B cell (primary cell): ENCODE measurements around the gene DIS3L2. TPM values are rescaled to one million over a fixed set of nuclear protein-coding genes. Genes with fewer than 3 reads are reported as not detected.

Experiments
- ATAC-seq: fragments of 200-7000 bp; cut with Tn5 transposase; one replicate; pipeline ENCODE4 v1.10.0; 2021; ENCODE audit warnings: low read depth, mild to moderate bottlenecking, moderate number of reproducible peaks, moderate library complexity
- CTCF ChIA-PET: fragments of 350-600 bp; sonication (Branson Sonifier 250); formaldehyde crosslinking; loops from one replicate; lab custom pipeline; 2021; ENCODE audit warnings: antibody characterized with exemption, inconsistent platforms; lab: Charles Lee
- POLR2A ChIA-PET: fragments of 350-600 bp; sonication (Branson Sonifier 250); formaldehyde crosslinking; loops from one replicate; lab custom pipeline; 2021; ENCODE audit warnings: antibody characterized with exemption; lab: Charles Lee
- DNase-seq: peaks from one replicate; pipeline ENCODE4 v3.0.0; 2013
- H2AFZ ChIP-seq: 2 replicates; pipeline ENCODE4 v1.6.1; 2012; ENCODE audit warnings: mild to moderate bottlenecking, low read depth, low read length; ENCODE audit not compliant: insufficient read depth, poor library complexity, severe bottlenecking
- H3K27ac ChIP-seq, 2 donors: 1 replicate in 1 of 2; 2 replicates in 1 of 2; pipeline ENCODE4 v1.5.1; 2012 to 2013; ENCODE audit warnings: low read length in 2 of 2, mild to moderate bottlenecking in 2 of 2, moderate library complexity in 1 of 2
- H3K27me3 ChIP-seq, 4 experiments: fragments of 200-600 bp in 1 of 4; sonication (generic) in 1 of 4; replicated peaks in 1 of 4; 1 replicate in 2 of 4; 2 replicates in 2 of 4; pipeline versions ENCODE4 v1.6.1 to v1.7.0; 2013 to 2016; ENCODE audit warnings: low read length in 3 of 4, mild to moderate bottlenecking in 2 of 4, mixed read lengths in 1 of 4, moderate library complexity in 1 of 4; ENCODE audit not compliant: insufficient read depth in 4 of 4, control insufficient read depth in 3 of 4; ENCODE audit errors: control extremely low read depth in 1 of 4
- H3K36me3 ChIP-seq, 2 experiments: replicated peaks in 1 of 2; 1 replicate in 1 of 2; 2 replicates in 1 of 2; pipeline versions ENCODE4 v1.6.1 to v1.7.1; 2013; ENCODE audit warnings: low read length in 1 of 2; ENCODE audit not compliant: insufficient read depth in 2 of 2, control insufficient read depth in 1 of 2; ENCODE audit errors: control extremely low read depth in 1 of 2, extremely low read depth in 1 of 2
- H3K4me1 ChIP-seq, 2 donors: fragments of 200-600 bp in 1 of 2; sonication (generic) in 1 of 2; 1 replicate in 1 of 2; 2 replicates in 1 of 2; pipeline versions ENCODE4 v1.5.1 to v1.6.1; 2013 to 2017; ENCODE audit warnings: low read length in 2 of 2; ENCODE audit not compliant: control insufficient read depth in 2 of 2, insufficient read depth in 2 of 2
- H3K4me2 ChIP-seq: replicated peaks from 2 replicates; pipeline ENCODE3; 2012; ENCODE audit warnings: mild to moderate bottlenecking, low read depth, low read length; ENCODE audit not compliant: poor library complexity, severe bottlenecking
- H3K4me3 ChIP-seq, 5 experiments: fragments of 200-600 bp in 1 of 5; sonication (generic) in 1 of 5; 1 replicate in 3 of 5; 2 replicates in 2 of 5; pipeline versions ENCODE4 v1.5.1 to v1.7.0; 2011 to 2016; ENCODE audit warnings: low read length in 4 of 5, mild to moderate bottlenecking in 4 of 5, low read depth in 2 of 5, control low read depth in 1 of 5, moderate library complexity in 1 of 5; ENCODE audit not compliant: insufficient read depth in 1 of 5; ENCODE audit errors: control extremely low read depth in 1 of 5, extremely low read depth in 1 of 5
- H3K79me2 ChIP-seq: fragments of 200-600 bp; sonication (generic); one replicate; pipeline ENCODE4 v1.6.0; 2016; ENCODE audit warnings: low read length; ENCODE audit not compliant: control insufficient read depth, insufficient read depth
- H3K9ac ChIP-seq: fragments of 200-600 bp; sonication (generic); 2 replicates; pipeline ENCODE4 v1.6.1; 2017; ENCODE audit warnings: mild to moderate bottlenecking, low read length, moderate library complexity
- H3K9me3 ChIP-seq, 3 donors: one replicate each; pipeline versions ENCODE4 v1.6.1 to v1.7.1; 2013; ENCODE audit warnings: low read length in 2 of 3; ENCODE audit not compliant: control insufficient read depth in 2 of 3, insufficient read depth in 1 of 3; ENCODE audit errors: control extremely low read depth in 1 of 3
- H4K20me1 ChIP-seq: 2 replicates; pipeline ENCODE4 v1.6.0; 2012; ENCODE audit warnings: mild to moderate bottlenecking, low read length; ENCODE audit not compliant: insufficient read depth, control insufficient read depth, poor library complexity, severe bottlenecking
- H3K27ac Mint-ChIP-seq: one replicate; pipeline ENCODE4 v1.8.0; 2021; ENCODE audit warnings: mixed read lengths
- H3K27me3 Mint-ChIP-seq: one replicate; pipeline ENCODE4 v1.8.0; 2021; ENCODE audit warnings: mixed read lengths
- H3K4me1 Mint-ChIP-seq: one replicate; pipeline ENCODE4 v1.8.0; 2021; ENCODE audit warnings: mixed read lengths
- H3K4me3 Mint-ChIP-seq: one replicate; pipeline ENCODE4 v1.8.0; 2021; ENCODE audit warnings: mixed read lengths
- H3K9me3 Mint-ChIP-seq: one replicate; pipeline ENCODE4 v1.8.0; 2022; ENCODE audit warnings: mixed read lengths; ENCODE audit not compliant: insufficient read depth
- EZH2 ChIP-seq: IDR thresholded peaks from 2 replicates; pipeline ENCODE4 v1.6.1; 2012; ENCODE audit warnings: borderline replicate concordance, low read depth, mild to moderate bottlenecking, moderate library complexity, low read length; ENCODE audit not compliant: insufficient read depth, poor library complexity, severe bottlenecking
- WGBS: methylation state at CpG from one replicate; pipeline ENCODE4 v1.1.5; 2013; ENCODE audit warnings: missing lambda C conversion rate; ENCODE audit not compliant: insufficient coverage; 5-methylcytosine and 5-hydroxymethylcytosine counted together
- intact Hi-C: fragments of 100-400 bp; cut with micrococcal nuclease; formaldehyde crosslinking; loops from one replicate; pipeline ENCODE4 v1.10.0; 2022
- polyA plus RNA-seq: library from polyadenylated mRNA; depleted of rRNA; stranded (reverse); fragments of >200 nt; gene quantifications from 2 replicates; pipeline ENCODE4 v1.2.3, GENCODE V29; 2012
- total RNA-seq, 2 donors: library from RNA; stranded (reverse); fragments of 120-200 nt in 1 of 2; gene quantifications; 1 replicate in 1 of 2; 2 replicates in 1 of 2; pipeline versions ENCODE4 v1.2.3 to v1.2.4, GENCODE V29; 2013 to 2022
- TF ChIP-seq, protein P1 (sequence below): fragments of 200-600 bp; IDR thresholded peaks from one replicate; pipeline ENCODE4 v1.8.0; 2022; ENCODE audit warnings: antibody characterized with exemption, mild to moderate bottlenecking

Gene DIS3L2
- total and polyA plus RNA-seq, 2 donors (not counting 1 experiment from before 2014, with no cell fraction given): 34.5 to 70.1 TPM

DNA sequence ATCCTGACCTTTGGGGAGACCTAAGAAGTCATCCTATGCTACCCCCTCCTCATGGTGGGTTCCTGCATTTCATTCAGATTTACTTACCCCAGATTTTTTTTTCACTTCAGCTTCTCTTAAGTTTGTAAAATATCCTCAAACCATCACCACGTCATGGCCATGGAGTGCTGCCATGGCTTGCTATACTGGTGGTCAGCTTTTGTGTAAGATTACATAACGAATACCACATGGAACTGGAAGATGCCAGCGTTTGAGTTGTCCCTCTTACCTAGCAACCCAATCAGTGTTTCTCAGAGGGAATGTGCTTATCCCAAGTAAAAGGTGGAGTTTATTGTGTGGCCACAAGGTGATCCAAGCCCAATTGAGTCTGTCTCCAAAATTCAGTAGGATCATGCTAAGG is 268.4 kb downstream of the DIS3L2 start:
- no peak overlapping the region for H3K4me2 ChIP-seq
- H3K27me3 ChIP-seq: no peaks in the 10 kb centered on the region
- Mint-ChIP-seq H3K27me3 (no peaks in the 10 kb centered on the region), H3K4me1 (no peaks in the 10 kb centered on the region), H3K27ac (no peak overlapping the region), H3K9me3 (no peaks in the 10 kb centered on the region), H3K4me3 (no peak overlapping the region)
- H4K20me1 ChIP-seq: no peaks in the 10 kb centered on the region
- WGBS: 80% methylated on average over 1 of the region's 3 CpGs
- no peak for ATAC-seq
- TF ChIP-seq, protein P1, sequence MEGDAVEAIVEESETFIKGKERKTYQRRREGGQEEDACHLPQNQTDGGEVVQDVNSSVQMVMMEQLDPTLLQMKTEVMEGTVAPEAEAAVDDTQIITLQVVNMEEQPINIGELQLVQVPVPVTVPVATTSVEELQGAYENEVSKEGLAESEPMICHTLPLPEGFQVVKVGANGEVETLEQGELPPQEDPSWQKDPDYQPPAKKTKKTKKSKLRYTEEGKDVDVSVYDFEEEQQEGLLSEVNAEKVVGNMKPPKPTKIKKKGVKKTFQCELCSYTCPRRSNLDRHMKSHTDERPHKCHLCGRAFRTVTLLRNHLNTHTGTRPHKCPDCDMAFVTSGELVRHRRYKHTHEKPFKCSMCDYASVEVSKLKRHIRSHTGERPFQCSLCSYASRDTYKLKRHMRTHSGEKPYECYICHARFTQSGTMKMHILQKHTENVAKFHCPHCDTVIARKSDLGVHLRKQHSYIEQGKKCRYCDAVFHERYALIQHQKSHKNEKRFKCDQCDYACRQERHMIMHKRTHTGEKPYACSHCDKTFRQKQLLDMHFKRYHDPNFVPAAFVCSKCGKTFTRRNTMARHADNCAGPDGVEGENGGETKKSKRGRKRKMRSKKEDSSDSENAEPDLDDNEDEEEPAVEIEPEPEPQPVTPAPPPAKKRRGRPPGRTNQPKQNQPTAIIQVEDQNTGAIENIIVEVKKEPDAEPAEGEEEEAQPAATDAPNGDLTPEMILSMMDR: no peak
- no peak for TF ChIP-seq EZH2
- no peak for DNase-seq
- H3K27ac ChIP-seq: no peak overlapping the region
- CTCF ChIA-PET: interaction anchor here (0.6 kb wide), 1 partner anchor 9 kb away, joined by 3 read pairs; no protein-coding TSS in a partner anchor
- POLR2A ChIA-PET: no interaction called here
- H3K9ac ChIP-seq: no peak overlapping the region
- H2AFZ ChIP-seq: no peak overlapping the region
- peaks cover 0 to 6% of the 10 kb centered on the region in 2 experiments for H3K36me3 ChIP-seq
- no peak overlapping the region for H3K4me3 ChIP-seq
- H3K4me1 ChIP-seq: no peaks in the 10 kb centered on the region
- intact Hi-C loops: no loop called here
- no peaks in the 10 kb centered on the region for H3K79me2 ChIP-seq
- no peaks in the 10 kb centered on the region for H3K9me3 ChIP-seq

DNA sequence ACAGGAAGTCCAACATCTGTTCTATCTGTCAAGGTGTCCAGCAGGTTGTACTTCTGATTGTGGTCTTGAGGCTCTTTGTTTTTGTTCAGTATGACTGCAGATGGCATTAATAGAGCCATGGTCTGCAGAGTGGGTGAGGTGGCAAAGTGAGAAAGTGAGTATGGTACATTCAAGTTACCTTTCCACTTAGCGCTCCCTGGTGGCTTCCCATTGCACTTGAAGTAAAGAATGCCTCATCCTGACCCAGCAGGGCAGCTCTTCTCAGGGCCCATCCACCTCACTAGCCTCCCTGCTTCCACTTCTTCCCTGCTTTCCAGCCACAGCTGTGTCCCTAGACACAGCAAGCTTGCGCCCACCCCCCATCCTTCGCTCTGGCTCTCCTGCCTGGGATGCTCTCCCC is 269.0 kb downstream of the DIS3L2 start:
- ATAC-seq: no peak
- no peak overlapping the region for H2AFZ ChIP-seq
- WGBS: 97% methylated on average over 3 of the region's 3 CpGs

More for the DNA sequence above, 269.0 kb downstream of the DIS3L2 start:
- ChIA-PET CTCF (interaction anchor here (1.3 kb wide), 1 partner anchor 305 kb away, joined by 3 read pairs; the partner anchor contains the start of gene NPPC), POLR2A (no interaction called here)
- Mint-ChIP-seq H3K4me1 (no peaks in the 10 kb centered on the region), H3K27ac (no peak overlapping the region), H3K9me3 (no peaks in the 10 kb centered on the region), H3K4me3 (no peak overlapping the region), H3K27me3 (no peaks in the 10 kb centered on the region)
- intact Hi-C loops: no loop called here
- no peaks in the 10 kb centered on the region for H3K4me1 ChIP-seq
- H3K9ac ChIP-seq: no peak overlapping the region
- H3K27ac ChIP-seq: no peak overlapping the region
- H3K9me3 ChIP-seq: no peaks in the 10 kb centered on the region
- peak; percentile 11 for DNase-seq
- H3K4me2 ChIP-seq: no peak overlapping the region
- TF ChIP-seq, protein P1: no peak
- no peak for TF ChIP-seq EZH2
- H3K27me3 ChIP-seq: no peaks in the 10 kb centered on the region
- no peaks in the 10 kb centered on the region for H4K20me1 ChIP-seq
- H3K79me2 ChIP-seq: no peaks in the 10 kb centered on the region
- peaks cover 0 to 6% of the 10 kb centered on the region in 2 experiments for H3K36me3 ChIP-seq
- no peak overlapping the region for H3K4me3 ChIP-seq
